HepG2 (cell line): ENCODE measurements around the gene SH2D3C. TPM values are rescaled to one million over a fixed set of nuclear protein-coding genes. Genes with fewer than 3 reads are reported as not detected.

ENCODE experiments used
- ATAC-seq: fragments of 200-7000 bp; cut with Tn5 transposase; 3 replicates; pipeline ENCODE4 v1.9.1; 2020; ENCODE audit warnings: mild to moderate bottlenecking, moderate library complexity
- Bru-seq: library from RNA; stranded (reverse); fragments of 400-500 nt; gene quantifications from one replicate; lab custom pipeline; 2021; lab: Mats Ljungman, UMichigan
- BruChase-seq, 2 experiments: library from RNA; stranded (reverse); fragments of 400-500 nt; gene quantifications; one replicate each; lab custom pipeline; 2021; lab: Mats Ljungman, UMichigan
- BruUV-seq: library from RNA; stranded (reverse); fragments of 400-500 nt; replicated peaks from 2 replicates; lab custom pipeline; 2021; lab: Mats Ljungman, UMichigan
- CTCF ChIA-PET: fragments of 300-600 bp; formaldehyde crosslinking; extraction: SDS; loops from one replicate; lab custom pipeline; 2021; ENCODE audit warnings: low total read pairs, inconsistent platforms, low intra/inter-chr PET ratio; lab: Yijun Ruan, JAX
- POLR2A ChIA-PET: fragments of 350-600 bp; sonication (Branson Sonifier 250); formaldehyde crosslinking; loops from one replicate; lab custom pipeline; 2020; ENCODE audit warnings: antibody characterized with exemption, inconsistent platforms; lab: Yijun Ruan, JAX
- DNase-seq: peaks from one replicate; pipeline ENCODE4 v3.0.0-alpha.2; 2015; ENCODE audit warnings: low spot score
- FAIRE-seq: peaks from 3 replicates; lab custom pipeline; 2011; peaks lifted over from hg19 to GRCh38; lab: Jason Lieb, UNC
- H2AFZ ChIP-seq: one replicate; pipeline ENCODE4 v1.6.1; 2011; ENCODE audit warnings: low read length, inconsistent platforms
- H3K27ac ChIP-seq: fragments of 300-600 bp; 3 replicates; pipeline ENCODE4 v1.8.0; 2011; ENCODE audit warnings: mixed run types, mild to moderate bottlenecking, mixed read lengths, low read length, inconsistent platforms; ENCODE audit not compliant: insufficient read depth; ENCODE audit errors: extremely low read length
- H3K27me3 ChIP-seq, 2 experiments: fragments of 200-600 bp in 1 of 2; 2 replicates in 1 of 2; 3 replicates in 1 of 2; pipeline versions ENCODE4 v1.6.0 to v1.8.0; 2011; ENCODE audit warnings: low read length in 2 of 2, mild to moderate bottlenecking in 2 of 2, moderate library complexity in 2 of 2, inconsistent platforms in 1 of 2; ENCODE audit not compliant: insufficient read depth in 2 of 2, control insufficient read depth in 1 of 2
- H3K36me3 ChIP-seq, 2 experiments: fragments of 200-600 bp in 1 of 2; replicated peaks in 1 of 2; 2 replicates in 1 of 2; 3 replicates in 1 of 2; pipeline versions ENCODE4 v1.5.1 to v1.8.0; 2011; ENCODE audit warnings: low read length in 2 of 2, inconsistent platforms in 1 of 2; ENCODE audit not compliant: insufficient read depth in 2 of 2, control insufficient read depth in 1 of 2
- H3K4me1 ChIP-seq: 2 replicates; pipeline ENCODE4 v1.5.1; 2012; ENCODE audit warnings: low read length, inconsistent platforms; ENCODE audit not compliant: insufficient read depth
- H3K4me2 ChIP-seq: 2 replicates; pipeline ENCODE4 v1.6.0; 2011; ENCODE audit warnings: low read depth, low read length, inconsistent platforms
- H3K4me3 ChIP-seq, 3 experiments: fragments of 200-600 bp in 1 of 3; sonication (generic), shearing (Covaris generic) in 1 of 3; replicated peaks in 1 of 3; 2 replicates each; pipeline ENCODE4 v1.5.1; 2011 to 2016; ENCODE audit warnings: low read length in 3 of 3, inconsistent platforms in 2 of 3, low read depth in 2 of 3, mild to moderate bottlenecking in 2 of 3, control low read depth in 1 of 3, mixed read lengths in 1 of 3; ENCODE audit not compliant: insufficient read depth in 1 of 3
- H3K79me2 ChIP-seq: one replicate; pipeline ENCODE4 v1.6.1; 2011; ENCODE audit warnings: low read length, inconsistent platforms; ENCODE audit not compliant: insufficient read depth
- H3K9ac ChIP-seq: 2 replicates; pipeline ENCODE4 v1.6.0; 2011; ENCODE audit warnings: mild to moderate bottlenecking, low read depth, low read length, inconsistent platforms; ENCODE audit not compliant: insufficient read depth
- H3K9me3 ChIP-seq: 2 replicates; pipeline ENCODE4 v1.5.1; 2012; ENCODE audit warnings: mild to moderate bottlenecking, low read length
- H4K20me1 ChIP-seq: 2 replicates; pipeline ENCODE4 v1.6.0; 2011; ENCODE audit warnings: inconsistent platforms, mild to moderate bottlenecking, low read length, moderate library complexity; ENCODE audit not compliant: insufficient read depth
- AKAP8 ChIP-seq: sonication (generic); formaldehyde crosslinking; IDR thresholded peaks from 2 replicates; pipeline ENCODE4 v1.5.1; 2020; ENCODE audit warnings: mild to moderate bottlenecking, missing genetic modification reagents
- ELF1 ChIP-seq: sonication (generic); formaldehyde crosslinking; IDR thresholded peaks from 2 replicates; pipeline ENCODE4 v1.4.0; 2020; ENCODE audit warnings: missing genetic modification reagents
- FOXC1 ChIP-seq: sonication (generic); formaldehyde crosslinking; IDR thresholded peaks from 2 replicates; pipeline ENCODE4 v1.8.0; 2022; ENCODE audit warnings: mild to moderate bottlenecking, missing genetic modification reagents, borderline replicate concordance
- GTF2F1 ChIP-seq: fragments of 150-350 bp; IDR thresholded peaks from 2 replicates; pipeline ENCODE4 v1.6.1; 2014; ENCODE audit warnings: low read length
- IRF2 ChIP-seq: IDR thresholded peaks from 2 replicates; pipeline ENCODE4 v1.6.1; 2018; ENCODE audit warnings: missing genetic modification reagents, missing compliant biosample characterization
- KDM6A ChIP-seq: IDR thresholded peaks from 2 replicates; pipeline ENCODE4 v1.6.1; 2016; ENCODE audit warnings: low read depth
- ZNF160 ChIP-seq: sonication (generic); formaldehyde crosslinking; IDR thresholded peaks from 2 replicates; pipeline ENCODE4 v1.8.0; 2022; ENCODE audit warnings: mild to moderate bottlenecking, inconsistent platforms, missing genetic modification reagents
- ZNF232 ChIP-seq: sonication (generic); formaldehyde crosslinking; IDR thresholded peaks from 2 replicates; pipeline ENCODE4 v1.4.0; 2020; ENCODE audit warnings: missing genetic modification reagents, borderline replicate concordance
- ZNF782 ChIP-seq: sonication (generic); formaldehyde crosslinking; IDR thresholded peaks from 2 replicates; pipeline ENCODE4 v1.4.0; 2020; ENCODE audit warnings: missing genetic modification reagents, mild to moderate bottlenecking, borderline replicate concordance
- WGBS: methylation state at CpG from one replicate; pipeline ENCODE4 v1.1.6; 2017; ENCODE audit warnings: low lambda C conversion rate; 5-methylcytosine and 5-hydroxymethylcytosine counted together
- in situ Hi-C: cut with HindIII; loops from 2 replicates; pipeline ENCODE4 v1.10.0; 2017; ENCODE audit warnings: low pct_unique_long_range_greater_than_20kb; ENCODE audit not compliant: extremely low pct_ligation_motif_present
- intact Hi-C: fragments of 100-400 bp; cut with micrococcal nuclease; formaldehyde crosslinking; loops from one replicate; pipeline ENCODE4 v1.10.0; 2022; ENCODE audit not compliant: unreplicated experiment
- long read RNA-seq, 2 experiments: library from RNA in 1 of 2; library from polyadenylated mRNA in 1 of 2; stranded (forward) in 1 of 2; unstranded in 1 of 2; transcript quantifications; one replicate each; pipeline ENCODE4 v2.0.0, GENCODE V29; 2019 to 2022
- polyA minus RNA-seq, 3 experiments: library from RNA; depleted of rRNA, polyadenylated mRNA; stranded (reverse); fragments of >200 nt; gene quantifications; 2 replicates each; pipeline ENCODE4 v1.2.3, GENCODE V29; 2011; ENCODE audit warnings: low replicate concordance in 1 of 3
- polyA plus RNA-seq, 8 experiments: library from polyadenylated mRNA; depleted of rRNA in 3 of 8; stranded (reverse) in 7 of 8; unstranded in 1 of 8; fragments of >200 nt; fragmentation: Illumina TruSeq in 4 of 8; extraction: Trizol in 4 of 8; gene quantifications; 2 replicates each; pipeline versions ENCODE4 v1.2.1 to v1.2.3, GENCODE V29; 2011 to 2016; ENCODE audit warnings: low read depth in 4 of 8, missing spikeins in 1 of 8, mixed read lengths in 1 of 8; ENCODE audit not compliant: insufficient read depth in 1 of 8
- total RNA-seq, 5 experiments: library from RNA; depleted of rRNA; stranded (reverse); fragments of >200 nt; fragmentation: Illumina TruSeq; extraction: Trizol; gene quantifications; 2 replicates each; pipeline ENCODE4 v1.2.3, GENCODE V29; 2016; ENCODE audit warnings: low read depth in 1 of 5
- TF ChIP-seq, protein P1 (sequence below): sonication (generic); formaldehyde crosslinking; IDR thresholded peaks from 2 replicates; pipeline ENCODE4 v1.9.0; 2021; ENCODE audit warnings: missing genetic modification reagents, borderline replicate concordance
- TF ChIP-seq, protein P2 (sequence below): sonication (generic); formaldehyde crosslinking; IDR thresholded peaks from 2 replicates; pipeline ENCODE4 v1.5.0; 2020; ENCODE audit warnings: missing genetic modification reagents

Gene SH2D3C
- total RNA-seq (2016; rRNA removed; fragmentation: Illumina TruSeq; extraction: Trizol): not detected in 2 replicates
- total RNA-seq (2016; cell fraction: cytosol; rRNA removed; fragmentation: Illumina TruSeq; extraction: Trizol; ENCODE audit: low read depth): not detected in 2 replicates
- not detected in 2 replicates for total RNA-seq (2016; cell fraction: insoluble cytoplasmic fraction; rRNA removed; fragmentation: Illumina TruSeq; extraction: Trizol)
- not detected in 2 replicates for total RNA-seq (2016; cell fraction: membrane; rRNA removed; fragmentation: Illumina TruSeq; extraction: Trizol)
- total RNA-seq (2016; cell fraction: nucleus; rRNA removed; fragmentation: Illumina TruSeq; extraction: Trizol): not detected in 2 replicates
- polyA plus RNA-seq (2011; rRNA removed): not detected in 2 replicates
- polyA plus RNA-seq (2011; cell fraction: cytosol; rRNA removed): 0.03 TPM in 1 of 2 replicates, not detected in the other
- not detected in 2 replicates for polyA plus RNA-seq (2011; cell fraction: nucleus; rRNA removed)
- 0.19 TPM in 1 of 2 replicates, not detected in the other for polyA plus RNA-seq (2012)
- polyA plus RNA-seq (2016; cell fraction: cytosol; fragmentation: Illumina TruSeq; extraction: Trizol; ENCODE audit: low read depth): not detected in 2 replicates
- not detected in 2 replicates for polyA plus RNA-seq (2016; cell fraction: insoluble cytoplasmic fraction; fragmentation: Illumina TruSeq; extraction: Trizol; ENCODE audit: low read depth)
- polyA plus RNA-seq (2016; cell fraction: membrane; fragmentation: Illumina TruSeq; extraction: Trizol; ENCODE audit: low read depth): not detected in 2 replicates
- not detected in 2 replicates for polyA plus RNA-seq (2016; cell fraction: nucleus; fragmentation: Illumina TruSeq; extraction: Trizol; ENCODE audit: insufficient read depth, low read depth)
- polyA minus RNA-seq (2011; rRNA and poly(A)+ RNA removed; ENCODE audit: low replicate concordance): 0.20 and 0.84 TPM in 2 replicates
- polyA minus RNA-seq (2011; cell fraction: cytosol; rRNA and poly(A)+ RNA removed): not detected in 2 replicates
- polyA minus RNA-seq (2011; cell fraction: nucleus; rRNA and poly(A)+ RNA removed): not detected in 2 replicates
- Bru-seq, nascent RNA: percentile 3 among the genes with signal in this experiment
- BruChase-seq, experiment 1, labeled RNA remaining after a 6-hour chase: percentile 10 among the genes with signal in this experiment
- percentile 3 among the genes with signal in this experiment for BruChase-seq, experiment 2, labeled RNA remaining after a 2-hour chase
- long read RNA-seq, experiment 1: 0 reads
- long read RNA-seq, experiment 2: 0 reads

DNA sequence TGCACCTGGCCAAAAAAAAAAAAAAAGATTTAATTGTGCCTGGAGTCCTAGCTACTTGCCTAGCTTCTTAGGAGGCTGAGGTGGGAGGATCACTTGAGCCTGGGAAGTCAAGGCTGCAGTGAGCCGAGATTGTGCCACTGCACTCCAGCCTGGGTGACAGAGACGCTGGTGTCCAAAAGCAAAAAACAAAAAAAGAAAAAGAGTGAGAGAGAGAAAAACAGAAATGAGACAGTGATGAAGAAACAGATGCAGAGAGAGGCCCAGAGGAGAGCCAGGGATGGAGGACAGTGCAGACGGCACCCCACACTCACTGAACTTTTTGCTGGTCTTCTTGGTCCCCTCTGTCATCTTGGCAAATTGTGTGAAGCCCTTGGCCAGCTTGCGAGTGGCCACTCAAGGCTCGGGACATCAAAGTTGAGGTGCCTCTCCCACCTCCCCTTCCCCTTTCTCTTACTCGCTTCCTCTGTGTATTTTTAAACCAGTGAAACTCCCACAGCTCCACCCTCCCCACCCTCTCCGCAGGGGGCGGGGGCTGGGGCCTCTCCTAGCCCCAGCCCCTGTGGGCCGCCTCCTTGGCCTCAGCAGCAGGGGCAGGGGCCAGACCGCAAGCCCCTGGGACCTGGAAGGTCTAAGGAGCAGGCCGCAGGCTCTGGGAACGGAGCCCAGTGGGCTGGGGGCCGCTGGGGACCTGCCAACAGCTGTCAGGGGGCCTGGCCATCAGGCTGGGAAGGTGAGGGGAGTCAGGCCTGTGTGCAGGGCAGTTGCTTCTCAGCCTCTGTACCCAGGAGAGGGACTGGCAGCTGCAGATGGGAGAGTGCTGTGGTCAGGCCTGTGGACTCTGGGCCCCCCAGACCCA, at the start of gene SH2D3C:
TSS of gene SH2D3C (minus strand) at position 387 of the 856 bp plus-strand sequence. CDS start at position 348, 39 bp downstream.
- no peak for DNase-seq
- FAIRE-seq: no peak
- H3K9me3 ChIP-seq: no peaks in the 10 kb centered on the region
- ATAC-seq: peak; percentile 15; the same call in 2 of the 3 replicates
- H4K20me1 ChIP-seq: no peaks in the 10 kb centered on the region
- 10% methylated on average over 10 of the region's 13 CpGs for WGBS
- in situ Hi-C loops: no loop called here
- no peaks in the 10 kb centered on the region for H3K79me2 ChIP-seq
- H3K4me3 ChIP-seq: no peak within 1 kb of the TSS
- no peak within 1 kb of the TSS for H3K9ac ChIP-seq
- ChIA-PET POLR2A (no interaction called here), CTCF (no interaction called here)
- no TSS peak for BruUV-seq
- no peaks in the 10 kb centered on the region for H3K36me3 ChIP-seq
- TF ChIP-seq FOXC1 (CRISPR knock-in tag) (no peak), ZNF160 (CRISPR knock-in tag) (no peak), ZNF782 (CRISPR knock-in tag) (no peak), IRF2 (no peak), GTF2F1 (no peak), ZNF232 (CRISPR knock-in tag) (no peak), AKAP8 (no peak), KDM6A (CRISPR knock-in tag) (no peak), ELF1 (CRISPR knock-in tag) (no peak)
- TF ChIP-seq, protein P1, sequence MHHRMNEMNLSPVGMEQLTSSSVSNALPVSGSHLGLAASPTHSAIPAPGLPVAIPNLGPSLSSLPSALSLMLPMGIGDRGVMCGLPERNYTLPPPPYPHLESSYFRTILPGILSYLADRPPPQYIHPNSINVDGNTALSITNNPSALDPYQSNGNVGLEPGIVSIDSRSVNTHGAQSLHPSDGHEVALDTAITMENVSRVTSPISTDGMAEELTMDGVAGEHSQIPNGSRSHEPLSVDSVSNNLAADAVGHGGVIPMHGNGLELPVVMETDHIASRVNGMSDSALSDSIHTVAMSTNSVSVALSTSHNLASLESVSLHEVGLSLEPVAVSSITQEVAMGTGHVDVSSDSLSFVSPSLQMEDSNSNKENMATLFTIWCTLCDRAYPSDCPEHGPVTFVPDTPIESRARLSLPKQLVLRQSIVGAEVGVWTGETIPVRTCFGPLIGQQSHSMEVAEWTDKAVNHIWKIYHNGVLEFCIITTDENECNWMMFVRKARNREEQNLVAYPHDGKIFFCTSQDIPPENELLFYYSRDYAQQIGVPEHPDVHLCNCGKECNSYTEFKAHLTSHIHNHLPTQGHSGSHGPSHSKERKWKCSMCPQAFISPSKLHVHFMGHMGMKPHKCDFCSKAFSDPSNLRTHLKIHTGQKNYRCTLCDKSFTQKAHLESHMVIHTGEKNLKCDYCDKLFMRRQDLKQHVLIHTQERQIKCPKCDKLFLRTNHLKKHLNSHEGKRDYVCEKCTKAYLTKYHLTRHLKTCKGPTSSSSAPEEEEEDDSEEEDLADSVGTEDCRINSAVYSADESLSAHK (CRISPR knock-in tag): no peak
- TF ChIP-seq, protein P2, sequence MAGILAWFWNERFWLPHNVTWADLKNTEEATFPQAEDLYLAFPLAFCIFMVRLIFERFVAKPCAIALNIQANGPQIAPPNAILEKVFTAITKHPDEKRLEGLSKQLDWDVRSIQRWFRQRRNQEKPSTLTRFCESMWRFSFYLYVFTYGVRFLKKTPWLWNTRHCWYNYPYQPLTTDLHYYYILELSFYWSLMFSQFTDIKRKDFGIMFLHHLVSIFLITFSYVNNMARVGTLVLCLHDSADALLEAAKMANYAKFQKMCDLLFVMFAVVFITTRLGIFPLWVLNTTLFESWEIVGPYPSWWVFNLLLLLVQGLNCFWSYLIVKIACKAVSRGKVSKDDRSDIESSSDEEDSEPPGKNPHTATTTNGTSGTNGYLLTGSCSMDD (CRISPR knock-in tag): no peak
- peaks cover 1 to 42% of the 10 kb centered on the region in 2 experiments; a peak in 3 of 5 replicates for H3K27me3 ChIP-seq
- H2AFZ ChIP-seq: no peak within 1 kb of the TSS
- H3K27ac ChIP-seq: no peak within 1 kb of the TSS
- H3K4me2 ChIP-seq: no peak within 1 kb of the TSS; the same call in 1 of the 2 replicates
- intact Hi-C loops: no loop called here
- peaks cover 24% of the 10 kb centered on the region for H3K4me1 ChIP-seq
